K562 (cell line): ENCODE results near the gene CDCP1. TPM values are rescaled to one million over a fixed set of nuclear protein-coding genes. Genes with fewer than 3 reads are reported as not detected.

Source experiments
- ATAC-seq: fragments of 200-7000 bp; cut with Tn5 transposase; 3 replicates; pipeline ENCODE4 v1.9.1; 2020; ENCODE audit warnings: moderate library complexity
- BruUV-seq: library from RNA; stranded (reverse); fragments of 400-500 nt; replicated peaks from 2 replicates; lab custom pipeline; 2021; lab: Mats Ljungman, UMichigan
- CTCF ChIA-PET: fragments of 300-600 bp; formaldehyde crosslinking; extraction: SDS; loops from one replicate; lab custom pipeline; 2021; ENCODE audit warnings: low intra/inter-chr PET ratio; lab: Yijun Ruan, JAX
- POLR2A ChIA-PET: fragments of 300-600, 350-650 bp; sonication (Branson Sonifier 250); formaldehyde crosslinking; extraction: SDS; loops from one replicate; lab custom pipeline; 2021; ENCODE audit warnings: antibody characterized with exemption, inconsistent platforms; lab: Yijun Ruan, JAX
- DNase-seq, 4 experiments: peaks; one replicate each; pipeline versions ENCODE4 v3.0.0 to v3.0.0-alpha.2; 2011 to 2018; ENCODE audit warnings: low spot score in 3 of 4, mixed read lengths in 3 of 4; ENCODE audit errors: extremely low read depth in 1 of 4
- FAIRE-seq: peaks from 2 replicates; lab custom pipeline; 2011; peaks lifted over from hg19 to GRCh38; lab: Jason Lieb, UNC
- H2AFZ ChIP-seq: 2 replicates; pipeline ENCODE4 v1.6.0; 2011; ENCODE audit warnings: low read depth, low read length, control low read depth, inconsistent platforms
- H3K27ac ChIP-seq: fragments of 200-600 bp; 3 replicates; pipeline ENCODE4 v1.8.0; 2011; ENCODE audit warnings: low read depth, mild to moderate bottlenecking, control low read depth, inconsistent platforms, low read length, moderate library complexity, mixed read lengths; ENCODE audit errors: extremely low read depth
- H3K27me3 ChIP-seq, 2 experiments: fragments of 300-600 bp in 1 of 2; 2 replicates in 1 of 2; 3 replicates in 1 of 2; pipeline versions ENCODE4 v1.6.0 to v1.8.0; 2011; ENCODE audit warnings: inconsistent platforms in 2 of 2, low read length in 2 of 2, mild to moderate bottlenecking in 1 of 2, mixed read lengths in 1 of 2, moderate library complexity in 1 of 2; ENCODE audit not compliant: control insufficient read depth in 2 of 2, insufficient read depth in 2 of 2
- H3K36me3 ChIP-seq: fragments of 300-600 bp; 3 replicates; pipeline ENCODE4 v1.8.0; 2011; ENCODE audit warnings: mild to moderate bottlenecking, low read length, inconsistent platforms; ENCODE audit not compliant: control insufficient read depth, insufficient read depth
- H3K4me1 ChIP-seq, 2 experiments: fragments of 200-600 bp in 1 of 2; replicated peaks in 1 of 2; 2 replicates in 1 of 2; 3 replicates in 1 of 2; pipeline versions ENCODE4 v1.5.1 to v1.8.0; 2011; ENCODE audit warnings: inconsistent platforms in 2 of 2, low read length in 2 of 2, mild to moderate bottlenecking in 1 of 2, mixed read lengths in 1 of 2, moderate library complexity in 1 of 2; ENCODE audit not compliant: control insufficient read depth in 2 of 2, insufficient read depth in 2 of 2
- H3K4me2 ChIP-seq: 2 replicates; pipeline ENCODE4 v1.6.1; 2011; ENCODE audit warnings: low read length, control low read depth, inconsistent platforms, mixed read lengths; ENCODE audit not compliant: insufficient read depth
- H3K4me3 ChIP-seq: fragments of 200-600 bp; sonication (generic), shearing (Covaris generic); 2 replicates; pipeline ENCODE4 v1.5.1; 2016; ENCODE audit warnings: control low read depth, inconsistent platforms
- H3K79me2 ChIP-seq: fragments of 200-600 bp; 3 replicates; pipeline ENCODE4 v1.8.0; 2011; ENCODE audit warnings: low read length, inconsistent platforms; ENCODE audit not compliant: control insufficient read depth, insufficient read depth
- H3K9ac ChIP-seq, 2 experiments: 2 replicates each; pipeline versions ENCODE4 v1.6.0 to v1.6.1; 2011; ENCODE audit warnings: low read depth in 2 of 2, low read length in 2 of 2, control low read depth in 1 of 2, inconsistent platforms in 1 of 2, mild to moderate bottlenecking in 1 of 2, mixed read lengths in 1 of 2; ENCODE audit not compliant: insufficient read depth in 1 of 2
- H3K9me1 ChIP-seq: one replicate; pipeline ENCODE4 v1.6.0; 2011; ENCODE audit warnings: inconsistent platforms, mild to moderate bottlenecking, low read length, moderate library complexity; ENCODE audit not compliant: control insufficient read depth, insufficient read depth
- H3K9me3 ChIP-seq: replicated peaks from 2 replicates; pipeline ENCODE4 v1.5.1; 2011; ENCODE audit warnings: low read depth, low read length, inconsistent platforms; ENCODE audit not compliant: control insufficient read depth, insufficient read depth
- H4K20me1 ChIP-seq: replicated peaks from 2 replicates; pipeline ENCODE4 v1.6.1; 2011; ENCODE audit warnings: low read length, inconsistent platforms, mixed read lengths; ENCODE audit not compliant: control insufficient read depth, insufficient read depth
- CBX3 ChIP-seq, 2 experiments: IDR thresholded peaks; 1 replicate in 1 of 2; 2 replicates in 1 of 2; pipeline ENCODE4 v1.6.1; 2012; ENCODE audit warnings: inconsistent platforms in 2 of 2, low read length in 2 of 2, borderline replicate concordance in 1 of 2, control low read depth in 1 of 2
- USF1 ChIP-seq: sonication (generic); formaldehyde crosslinking; IDR thresholded peaks from 2 replicates; pipeline ENCODE4 v1.9.0; 2022; ENCODE audit warnings: mild to moderate bottlenecking, missing genetic modification reagents
- WGBS: fragments of 100-300 bp; shearing (Covaris generic); methylation state at CpG from one replicate; pipeline ENCODE4 v1.1.6; 2016; ENCODE audit warnings: low coverage, mixed read lengths; ENCODE audit not compliant: insufficient coverage; ENCODE audit errors: missing lambda C conversion rate; 5-methylcytosine and 5-hydroxymethylcytosine counted together
- in situ Hi-C: fragments of 300-500 bp; cut with MboI; formaldehyde crosslinking; loops from 4 replicates; pipeline ENCODE4 v1.15.0; 2018; ENCODE audit warnings: inconsistent platforms, mixed read lengths
- intact Hi-C: fragments of 100-400 bp; cut with micrococcal nuclease; formaldehyde crosslinking; loops from 2 replicates; pipeline ENCODE4 v1.14.2; 2022
- polyA plus RNA-seq, 8 experiments: library from polyadenylated mRNA; depleted of rRNA in 4 of 8; stranded (reverse) in 5 of 8; unstranded in 3 of 8; fragments of >200 nt; fragmentation: Nextera tagmentation in 2 of 8; fragmentation: Illumina TruSeq in 1 of 8; extraction: Ambion mirVana in 2 of 8; extraction: Trizol in 1 of 8; gene quantifications; 2 replicates each; pipeline versions ENCODE4 v1.2.1 to v1.2.3, GENCODE V29; 2011 to 2014; ENCODE audit warnings: inconsistent platforms in 1 of 8, missing spikeins in 1 of 8
- small RNA-seq: library from RNA; depleted of rRNA; stranded (forward); fragments of <200 nt; gene quantifications from one replicate; pipeline ENCODE3, GENCODE V24; 2014
- total RNA-seq, 7 experiments: library from RNA; depleted of rRNA in 6 of 7; stranded (reverse); fragments of >200 nt in 6 of 7; fragmentation: Illumina TruSeq in 2 of 7; extraction: Trizol in 2 of 7; gene quantifications; 2 replicates each; pipeline versions ENCODE4 v1.2.1 to v1.2.3, GENCODE V29; 2011 to 2021; ENCODE audit warnings: low replicate concordance in 1 of 7

CDCP1 gene
- total and polyA plus RNA-seq, 9 of the 15 experiments (the other 6 are each of a cell fraction or from before 2014, with no cell fraction given): 3.9 to 16.4 (median 5.2) TPM

- intact Hi-C loops (loop anchor here (10.0 kb wide), 2 partner anchors 901 to 1171 kb away; partner anchors contain the start of gene CCR1), in situ Hi-C loops (loop anchor here (10.0 to 25.0 kb wide), 3 partner anchors 891 to 1379 kb away; partner anchors contain the start of genes CCR5AS and CCRL2)
- ChIA-PET POLR2A (interaction anchor here (0.6 kb wide), 1 partner anchor 514 kb away, joined by 3 read pairs; no protein-coding TSS in a partner anchor), CTCF (interaction anchor here (0.6 to 1.0 kb wide), 2 partner anchors 1043 to 1120 kb away, joined by 3 read pairs; no protein-coding TSS in a partner anchor)
- Histone ChIP-seq H3K27me3 (peaks cover 7 to 39% of the 10 kb centered on the region in 2 experiments; a peak in 4 of 5 replicates), H4K20me1 (no peaks in the 10 kb centered on the region), H3K9me1 (no peaks in the 10 kb centered on the region), H3K4me3 (no peak overlapping the region), H3K36me3 (no peaks in the 10 kb centered on the region), H3K27ac (no peak overlapping the region), H2AFZ (no peak overlapping the region), H3K9me3 (no peaks in the 10 kb centered on the region), H3K79me2 (no peaks in the 10 kb centered on the region), H3K9ac (0 out of 4 replicates have a peak overlapping the region, but pooled peaks of 1 of the 2 experiments have one; percentile 1), H3K4me2 (no peak overlapping the region), H3K4me1 (peaks cover 0 to 9% of the 10 kb centered on the region in 2 experiments; a peak in 2 of 5 replicates)
- FAIRE-seq: no peak
- 11% methylated on average over 6 of the region's 6 CpGs for WGBS
- TF ChIP-seq USF1 (CRISPR knock-in tag) (0 out of 2 replicates have a peak, but pooled peaks have one; percentile 7), CBX3 (IDR thresholded peaks at IDR 0.05; ENCODE audit: borderline replicate concordance in 1 of 2, low read length in 2 of 2) (no peak)
- no peak for ATAC-seq
- no TSS peak for BruUV-seq
- DNase-seq: no peak
These were observed 112.4 kb downstream of the CDCP1 start for GRCh38 chr3:45033791-45034190.

Small RNA genes within 50 kb of the gene (small RNA-seq; reads per million reads assigned to genes)
- not detected for gene RNU5B-3P

Other genes starting within 250 kb of the CDCP1 start
- 77.1 and 78.6 TPM in 2 replicates for gene ZDHHC3, start 170.2 kb downstream of the CDCP1 start, total RNA-seq (2014; rRNA removed)
- 60.2 and 61.9 TPM in 2 replicates for gene ZDHHC3, start 170.2 kb downstream of the CDCP1 start, total RNA-seq (2014; rRNA removed; fragmentation: Illumina TruSeq; extraction: Trizol)
- 62.0 and 67.2 TPM in 2 replicates for gene ZDHHC3, start 170.2 kb downstream of the CDCP1 start, total RNA-seq (2015; rRNA removed; fragmentation: Illumina TruSeq; extraction: Trizol)
- 78.4 and 81.8 TPM in 2 replicates for gene ZDHHC3, start 170.2 kb downstream of the CDCP1 start, total RNA-seq (2021)
- 120 and 137 TPM in 2 replicates for gene ZDHHC3, start 170.2 kb downstream of the CDCP1 start, polyA plus RNA-seq (2011; rRNA removed)
- gene ZDHHC3, start 170.2 kb downstream of the CDCP1 start, polyA plus RNA-seq (2014; fragmentation: Illumina TruSeq; extraction: Trizol): 98.3 and 100 TPM in 2 replicates
- 10 to 100 TPM; 10.3 to 11.5 TPM for gene ZDHHC3, start 170.2 kb downstream of the CDCP1 start, polyA plus RNA-seq (2014; fragmentation: Nextera tagmentation; extraction: Ambion mirVana)
- gene ZDHHC3, start 170.2 kb downstream of the CDCP1 start, polyA plus RNA-seq (2014; rRNA removed): 50.4 and 57.0 TPM in 2 replicates
- 112 and 119 TPM in 2 replicates for gene EXOSC7, start 170.1 kb downstream of the CDCP1 start, total RNA-seq (2014; rRNA removed)
- 119 TPM in 2 replicates for gene EXOSC7, start 170.1 kb downstream of the CDCP1 start, total RNA-seq (2014; rRNA removed; fragmentation: Illumina TruSeq; extraction: Trizol)
- 105 and 107 TPM in 2 replicates for gene EXOSC7, start 170.1 kb downstream of the CDCP1 start, total RNA-seq (2015; rRNA removed; fragmentation: Illumina TruSeq; extraction: Trizol)
- gene EXOSC7, start 170.1 kb downstream of the CDCP1 start, total RNA-seq (2021): 87.4 and 98.3 TPM in 2 replicates
- gene EXOSC7, start 170.1 kb downstream of the CDCP1 start, polyA plus RNA-seq (2011; rRNA removed): 132 and 154 TPM in 2 replicates
- gene EXOSC7, start 170.1 kb downstream of the CDCP1 start, polyA plus RNA-seq (2014; fragmentation: Illumina TruSeq; extraction: Trizol): 88.5 and 99.2 TPM in 2 replicates
- gene EXOSC7, start 170.1 kb downstream of the CDCP1 start, polyA plus RNA-seq (2014; fragmentation: Nextera tagmentation; extraction: Ambion mirVana): 100 to 1,000 TPM; 236 to 237 TPM
- 110 and 134 TPM in 2 replicates for gene EXOSC7, start 170.1 kb downstream of the CDCP1 start, polyA plus RNA-seq (2014; rRNA removed)
- 0.33 TPM in 1 of 2 replicates, not detected in the other for gene CLEC3B, start 120.1 kb downstream of the CDCP1 start, total RNA-seq (2014; rRNA removed)
- not detected in 2 replicates for gene CLEC3B, start 120.1 kb downstream of the CDCP1 start, total RNA-seq (2014; rRNA removed; fragmentation: Illumina TruSeq; extraction: Trizol)
- gene CLEC3B, start 120.1 kb downstream of the CDCP1 start, total RNA-seq (2015; rRNA removed; fragmentation: Illumina TruSeq; extraction: Trizol): not detected in 2 replicates
- gene CLEC3B, start 120.1 kb downstream of the CDCP1 start, total RNA-seq (2021): not detected in 2 replicates
- gene CLEC3B, start 120.1 kb downstream of the CDCP1 start, polyA plus RNA-seq (2011; rRNA removed): 0.19 TPM in 1 of 2 replicates, not detected in the other
- not detected in 2 replicates for gene CLEC3B, start 120.1 kb downstream of the CDCP1 start, polyA plus RNA-seq (2014; fragmentation: Illumina TruSeq; extraction: Trizol)
- gene CLEC3B, start 120.1 kb downstream of the CDCP1 start, polyA plus RNA-seq (2014; fragmentation: Nextera tagmentation; extraction: Ambion mirVana): not detected
- gene CLEC3B, start 120.1 kb downstream of the CDCP1 start, polyA plus RNA-seq (2014; rRNA removed): not detected in 2 replicates
- gene TMEM158, start 79.9 kb upstream of the CDCP1 start, total RNA-seq (2014; rRNA removed): 23.6 and 24.7 TPM in 2 replicates
- gene TMEM158, start 79.9 kb upstream of the CDCP1 start, total RNA-seq (2014; rRNA removed; fragmentation: Illumina TruSeq; extraction: Trizol): 6.8 and 9.5 TPM in 2 replicates
- gene TMEM158, start 79.9 kb upstream of the CDCP1 start, total RNA-seq (2015; rRNA removed; fragmentation: Illumina TruSeq; extraction: Trizol): 3.7 and 4.1 TPM in 2 replicates
- 33.2 and 46.5 TPM in 2 replicates for gene TMEM158, start 79.9 kb upstream of the CDCP1 start, total RNA-seq (2021)
- gene TMEM158, start 79.9 kb upstream of the CDCP1 start, polyA plus RNA-seq (2011; rRNA removed): 17.0 and 32.4 TPM in 2 replicates
- gene TMEM158, start 79.9 kb upstream of the CDCP1 start, polyA plus RNA-seq (2014; fragmentation: Illumina TruSeq; extraction: Trizol): 8.4 and 12.6 TPM in 2 replicates
- gene TMEM158, start 79.9 kb upstream of the CDCP1 start, polyA plus RNA-seq (2014; fragmentation: Nextera tagmentation; extraction: Ambion mirVana): 1 to 10 TPM; 2.2 to 2.6 TPM
- gene TMEM158, start 79.9 kb upstream of the CDCP1 start, polyA plus RNA-seq (2014; rRNA removed): 18.9 and 24.6 TPM in 2 replicates
- gene LARS2, start 242.2 kb upstream of the CDCP1 start, total RNA-seq (2014; rRNA removed): 34.8 and 37.7 TPM in 2 replicates
- gene LARS2, start 242.2 kb upstream of the CDCP1 start, total RNA-seq (2014; rRNA removed; fragmentation: Illumina TruSeq; extraction: Trizol): 39.6 and 43.7 TPM in 2 replicates
- gene LARS2, start 242.2 kb upstream of the CDCP1 start, total RNA-seq (2015; rRNA removed; fragmentation: Illumina TruSeq; extraction: Trizol): 37.7 and 39.0 TPM in 2 replicates
- gene LARS2, start 242.2 kb upstream of the CDCP1 start, total RNA-seq (2021): 48.5 and 51.9 TPM in 2 replicates
- 34.9 and 39.7 TPM in 2 replicates for gene LARS2, start 242.2 kb upstream of the CDCP1 start, polyA plus RNA-seq (2011; rRNA removed)
- 37.1 and 42.5 TPM in 2 replicates for gene LARS2, start 242.2 kb upstream of the CDCP1 start, polyA plus RNA-seq (2014; fragmentation: Illumina TruSeq; extraction: Trizol)
- 1 to 10 TPM; 4.9 to 8.4 TPM for gene LARS2, start 242.2 kb upstream of the CDCP1 start, polyA plus RNA-seq (2014; fragmentation: Nextera tagmentation; extraction: Ambion mirVana)
- 22.1 and 28.2 TPM in 2 replicates for gene LARS2, start 242.2 kb upstream of the CDCP1 start, polyA plus RNA-seq (2014; rRNA removed)